ENCODE data around the gene UGT1A7. TPM values are rescaled to one million over a fixed set of nuclear protein-coding genes. Genes with fewer than 3 reads are reported as not detected.
"Not testable (repeated sequence)": the region's sequence is repeated elsewhere in the genome, so short reads cannot be mapped to it uniquely, and the experiment has no call there.

The UGT1A7 gene
- total and polyA plus RNA-seq, 9 of the 15 experiments (the other 6 are each of a cell fraction or from before 2014, with no cell fraction given), result not detected

DNA sequence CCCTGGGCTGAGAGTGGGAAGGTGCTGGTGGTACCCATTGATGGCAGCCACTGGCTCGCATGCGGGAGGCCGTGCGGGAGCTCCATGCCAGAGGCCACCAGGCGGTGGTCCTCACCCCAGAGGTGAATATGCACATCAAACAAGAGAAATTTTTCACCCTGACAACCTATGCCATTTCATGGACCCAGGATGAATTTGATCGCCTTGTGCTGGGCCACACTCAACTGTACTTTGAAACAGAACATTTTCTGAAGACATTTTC, 65.5 kb downstream of the UGT1A7 start:
- peaks cover 0 to 7% of the 10 kb centered on the region in 2 experiments; a peak in 2 of 5 replicates for H3K4me1 ChIP-seq (replicated peaks in 1 of 2; ENCODE audit: control insufficient read depth in 2 of 2, insufficient read depth in 2 of 2, low read length in 2 of 2)
- H3K36me3 ChIP-seq (ENCODE audit: control insufficient read depth, insufficient read depth, low read length), result no peaks in the 10 kb centered on the region
- H3K9me3 ChIP-seq (replicated peaks; ENCODE audit: control insufficient read depth, insufficient read depth, low read depth, low read length), result no peaks in the 10 kb centered on the region
- H3K79me2 ChIP-seq (ENCODE audit: control insufficient read depth, insufficient read depth, low read length), result no peaks in the 10 kb centered on the region
- CTCF ChIA-PET (ENCODE audit: low intra/inter-chr PET ratio), result no interaction called here
- no TSS peak for BruUV-seq (replicated peaks)
- H4K20me1 ChIP-seq (replicated peaks; ENCODE audit: control insufficient read depth, insufficient read depth, low read length), result no peaks in the 10 kb centered on the region
- ATAC-seq (no peak), DNase-seq (ENCODE audit: extremely low read depth in 1 of 4, low spot score in 3 of 4) (no peak), FAIRE-seq (no peak)
- in situ Hi-C loops (cut with MboI), result no loop called here
- no peaks in the 10 kb centered on the region for H3K9me1 ChIP-seq (ENCODE audit: control insufficient read depth, insufficient read depth, low read length)
- no peak overlapping the region for H3K27ac ChIP-seq (ENCODE audit: extremely low read depth, low read depth, low read length)
- no peak overlapping the region for H3K4me3 ChIP-seq
- 3% methylated on average over 6 of the region's 6 CpGs for WGBS (ENCODE audit: insufficient coverage, low coverage, missing lambda C conversion rate)
- H2AFZ ChIP-seq (ENCODE audit: low read depth, low read length), result no peak overlapping the region
- no peaks in the 10 kb centered on the region for H3K27me3 ChIP-seq (ENCODE audit: control insufficient read depth in 2 of 2, insufficient read depth in 2 of 2, low read length in 2 of 2)
- no peak overlapping the region for H3K9ac ChIP-seq (ENCODE audit: insufficient read depth in 1 of 2, low read depth in 2 of 2, low read length in 2 of 2)
- POLR2A ChIA-PET, result no interaction called here
- TF ChIP-seq GATAD2A (IDR thresholded peaks at IDR 0.05), result no peak
- TF ChIP-seq POLR3A (IDR thresholded peaks at IDR 0.05; ENCODE audit: borderline replicate concordance, extremely low read depth, insufficient read depth, insufficient read length), result no peak
- TF ChIP-seq, protein P1, sequence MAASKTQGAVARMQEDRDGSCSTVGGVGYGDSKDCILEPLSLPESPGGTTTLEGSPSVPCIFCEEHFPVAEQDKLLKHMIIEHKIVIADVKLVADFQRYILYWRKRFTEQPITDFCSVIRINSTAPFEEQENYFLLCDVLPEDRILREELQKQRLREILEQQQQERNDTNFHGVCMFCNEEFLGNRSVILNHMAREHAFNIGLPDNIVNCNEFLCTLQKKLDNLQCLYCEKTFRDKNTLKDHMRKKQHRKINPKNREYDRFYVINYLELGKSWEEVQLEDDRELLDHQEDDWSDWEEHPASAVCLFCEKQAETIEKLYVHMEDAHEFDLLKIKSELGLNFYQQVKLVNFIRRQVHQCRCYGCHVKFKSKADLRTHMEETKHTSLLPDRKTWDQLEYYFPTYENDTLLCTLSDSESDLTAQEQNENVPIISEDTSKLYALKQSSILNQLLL (CRISPR knock-in tag; IDR thresholded peaks at IDR 0.05; ENCODE audit: borderline replicate concordance), result no peak
- TF ChIP-seq POLR3G (IDR thresholded peaks at IDR 0.05; ENCODE audit: extremely low read depth, insufficient read length, insufficient replicate concordance), result no peak
- TF ChIP-seq, protein P2, sequence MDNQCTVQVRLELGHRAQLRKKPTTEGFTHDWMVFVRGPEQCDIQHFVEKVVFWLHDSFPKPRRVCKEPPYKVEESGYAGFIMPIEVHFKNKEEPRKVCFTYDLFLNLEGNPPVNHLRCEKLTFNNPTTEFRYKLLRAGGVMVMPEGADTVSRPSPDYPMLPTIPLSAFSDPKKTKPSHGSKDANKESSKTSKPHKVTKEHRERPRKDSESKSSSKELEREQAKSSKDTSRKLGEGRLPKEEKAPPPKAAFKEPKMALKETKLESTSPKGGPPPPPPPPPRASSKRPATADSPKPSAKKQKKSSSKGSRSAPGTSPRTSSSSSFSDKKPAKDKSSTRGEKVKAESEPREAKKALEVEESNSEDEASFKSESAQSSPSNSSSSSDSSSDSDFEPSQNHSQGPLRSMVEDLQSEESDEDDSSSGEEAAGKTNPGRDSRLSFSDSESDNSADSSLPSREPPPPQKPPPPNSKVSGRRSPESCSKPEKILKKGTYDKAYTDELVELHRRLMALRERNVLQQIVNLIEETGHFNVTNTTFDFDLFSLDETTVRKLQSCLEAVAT (IDR thresholded peaks at IDR 0.05), result no peak
- TF ChIP-seq NFXL1 (CRISPR knock-in tag; IDR thresholded peaks at IDR 0.05), result no peak
- H3K4me2 ChIP-seq (ENCODE audit: insufficient read depth, low read length), result no peak overlapping the region
- intact Hi-C loops (cut with micrococcal nuclease), result no loop called here

DNA sequence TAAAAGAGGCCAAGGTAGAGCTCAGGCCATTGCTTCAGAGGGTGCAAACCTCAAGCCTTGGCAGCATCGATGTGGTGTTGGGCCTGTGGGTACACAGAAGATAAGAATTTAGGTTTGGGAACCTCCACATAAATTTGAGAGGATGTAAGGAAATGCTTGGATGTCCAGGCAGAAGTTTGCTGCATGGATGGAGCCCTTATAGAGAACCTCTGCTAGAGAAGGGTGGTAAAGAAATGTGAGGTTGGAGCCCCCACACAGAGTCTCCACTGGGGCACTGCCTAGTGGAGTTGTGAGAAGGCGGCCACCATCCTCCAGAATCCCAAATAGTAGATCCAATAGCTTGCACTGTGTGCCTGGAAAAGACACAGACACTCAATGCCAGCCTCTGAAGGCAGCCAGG, 69.0 kb downstream of the UGT1A7 start:
- H3K4me3 ChIP-seq; in situ Hi-C loops (cut with MboI); H3K4me2 ChIP-seq (ENCODE audit: insufficient read depth, low read length); H4K20me1 ChIP-seq (replicated peaks; ENCODE audit: control insufficient read depth, insufficient read depth, low read length); H3K9ac ChIP-seq (ENCODE audit: insufficient read depth in 1 of 2, low read depth in 2 of 2, low read length in 2 of 2); H3K9me3 ChIP-seq (replicated peaks; ENCODE audit: control insufficient read depth, insufficient read depth, low read depth, low read length); ATAC-seq; H3K79me2 ChIP-seq (ENCODE audit: control insufficient read depth, insufficient read depth, low read length); H3K27ac ChIP-seq (ENCODE audit: extremely low read depth, low read depth, low read length); H3K4me1 ChIP-seq (replicated peaks in 1 of 2; ENCODE audit: control insufficient read depth in 2 of 2, insufficient read depth in 2 of 2, low read length in 2 of 2); H3K27me3 ChIP-seq (ENCODE audit: control insufficient read depth in 2 of 2, insufficient read depth in 2 of 2, low read length in 2 of 2); DNase-seq (ENCODE audit: extremely low read depth in 1 of 4, low spot score in 3 of 4); H2AFZ ChIP-seq (ENCODE audit: low read depth, low read length); POLR2A ChIA-PET; BruUV-seq (replicated peaks); H3K9me1 ChIP-seq (ENCODE audit: control insufficient read depth, insufficient read depth, low read length); FAIRE-seq; H3K36me3 ChIP-seq (ENCODE audit: control insufficient read depth, insufficient read depth, low read length); CTCF ChIA-PET (ENCODE audit: low intra/inter-chr PET ratio); intact Hi-C loops (cut with micrococcal nuclease): not testable (repeated sequence)
- WGBS (ENCODE audit: insufficient coverage, low coverage, missing lambda C conversion rate), result 0% methylated on average over 2 of the region's 2 CpGs

DNA sequence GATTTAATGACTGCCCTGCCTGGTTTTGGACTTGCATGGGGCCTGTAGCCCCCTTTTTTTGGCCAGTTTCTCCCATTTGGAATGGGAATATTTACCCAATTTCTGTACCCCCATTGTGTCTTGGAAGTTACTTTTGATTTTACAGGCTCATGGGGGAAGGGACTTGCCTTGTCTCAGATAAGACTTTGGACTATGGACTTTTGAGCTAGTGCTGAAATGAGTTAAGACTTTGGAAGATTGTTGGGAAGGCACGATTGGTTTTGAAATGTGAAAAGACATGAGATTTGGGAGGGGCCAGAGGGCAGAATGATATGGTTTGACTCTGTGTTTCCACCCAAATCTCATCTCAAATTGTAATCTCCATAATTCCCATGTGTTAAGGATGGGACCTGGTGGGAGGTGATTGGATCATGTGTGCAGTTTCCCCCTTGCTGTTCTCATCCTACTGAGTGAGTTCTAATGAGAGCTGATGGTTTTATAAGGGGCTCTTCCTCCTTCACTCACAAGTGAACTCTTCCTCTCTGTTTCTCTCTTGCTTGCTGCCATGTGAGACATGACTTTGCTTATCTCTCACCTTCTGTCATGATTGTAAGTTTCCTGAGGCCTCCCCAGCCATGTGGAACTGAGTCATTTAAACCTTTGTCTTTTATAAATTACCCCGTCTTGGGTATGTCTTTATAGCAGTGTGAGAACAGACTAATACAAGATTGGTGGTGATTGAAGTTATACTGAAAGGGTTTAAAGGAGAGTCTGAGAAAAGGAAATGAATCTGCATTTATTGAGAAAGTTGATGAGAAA, 69.7 kb downstream of the UGT1A7 start:
- in situ Hi-C loops (cut with MboI); H3K36me3 ChIP-seq (ENCODE audit: control insufficient read depth, insufficient read depth, low read length); intact Hi-C loops (cut with micrococcal nuclease); H3K9me1 ChIP-seq (ENCODE audit: control insufficient read depth, insufficient read depth, low read length); BruUV-seq (replicated peaks); H4K20me1 ChIP-seq (replicated peaks; ENCODE audit: control insufficient read depth, insufficient read depth, low read length); H3K4me3 ChIP-seq; FAIRE-seq; H3K4me2 ChIP-seq (ENCODE audit: insufficient read depth, low read length); H3K9ac ChIP-seq (ENCODE audit: insufficient read depth in 1 of 2, low read depth in 2 of 2, low read length in 2 of 2); H3K9me3 ChIP-seq (replicated peaks; ENCODE audit: control insufficient read depth, insufficient read depth, low read depth, low read length); ATAC-seq; CTCF ChIA-PET (ENCODE audit: low intra/inter-chr PET ratio); POLR2A ChIA-PET; H3K79me2 ChIP-seq (ENCODE audit: control insufficient read depth, insufficient read depth, low read length); H3K27me3 ChIP-seq (ENCODE audit: control insufficient read depth in 2 of 2, insufficient read depth in 2 of 2, low read length in 2 of 2); H3K4me1 ChIP-seq (replicated peaks in 1 of 2; ENCODE audit: control insufficient read depth in 2 of 2, insufficient read depth in 2 of 2, low read length in 2 of 2); H2AFZ ChIP-seq (ENCODE audit: low read depth, low read length); H3K27ac ChIP-seq (ENCODE audit: extremely low read depth, low read depth, low read length); DNase-seq (ENCODE audit: extremely low read depth in 1 of 4, low spot score in 3 of 4): not testable (repeated sequence)
- 0% methylated on average over 2 of the region's 2 CpGs for WGBS (ENCODE audit: insufficient coverage, low coverage, missing lambda C conversion rate)
